DND-41 (cell line): ENCODE measurements around the gene IFNL2.

Experiments used
- CTCF ChIP-seq: IDR thresholded peaks from 2 replicates; pipeline ENCODE4 v1.5.1; 2012; ENCODE audit warnings: borderline replicate concordance, low read length, moderate library complexity, mild to moderate bottlenecking; ENCODE audit not compliant: poor library complexity, severe bottlenecking; ENCODE audit errors: extremely low read depth
- EZH2 ChIP-seq: IDR thresholded peaks from 3 replicates; pipeline ENCODE4 v1.6.1; 2012; ENCODE audit warnings: borderline replicate concordance, low read depth, mild to moderate bottlenecking, moderate library complexity, low read length, inconsistent platforms; ENCODE audit not compliant: severe bottlenecking

GRCh38 chr19:39223703-39224279, 44.4 kb upstream of the IFNL2 start:
- TF ChIP-seq CTCF, result no peak
- TF ChIP-seq EZH2, result no peak
